ENCODE data around the gene PITPNC1. TPM values are rescaled to one million over a fixed set of nuclear protein-coding genes. Genes with fewer than 3 reads are reported as not detected.

Gene PITPNC1
- total RNA-seq, 1 experiment from 2014 or later, result 35.5 TPM

- DNase-seq (ENCODE audit: low spot score), result no peak
- Histone ChIP-seq H3K27me3 (replicated peaks; ENCODE audit: insufficient read depth, low read depth, low read length, poor library complexity) (no peaks in the 10 kb centered on the region), H3K27ac (ENCODE audit: low read depth, low read length, poor library complexity, severe bottlenecking) (no peak overlapping the region), H3K4me3 (ENCODE audit: low read depth, low read length, poor library complexity, severe bottlenecking) (no peak overlapping the region), H3K4me1 (ENCODE audit: insufficient read depth, low read length, poor library complexity, severe bottlenecking) (no peaks in the 10 kb centered on the region), H3K9me3 (ENCODE audit: low read depth, low read length, poor library complexity, severe bottlenecking) (no peaks in the 10 kb centered on the region), H3K36me3 (ENCODE audit: insufficient read depth, low read length, poor library complexity, severe bottlenecking) (no peaks in the 10 kb centered on the region)
- CTCF ChIA-PET, result no interaction called here
- TF ChIP-seq CTCF (conservative IDR thresholded peaks at IDR 0.05; ENCODE audit: low read depth, low read length), result no peak
- intact Hi-C loops (cut with micrococcal nuclease; ENCODE audit: unreplicated experiment), result no loop called here
- no TSS peak for BruUV-seq (replicated peaks)
- POLR2A ChIA-PET (ENCODE audit: low non-redundant PET), result no interaction called here
Measured at GRCh38 chr17:67523101-67523500, 146.0 kb downstream of the PITPNC1 start.

GRCh38 chr17:67525239-67526135, 148.4 kb downstream of the PITPNC1 start:
- H3K4me3 ChIP-seq (ENCODE audit: low read depth, low read length, poor library complexity, severe bottlenecking), result no peak overlapping the region
- TF ChIP-seq EZH2 (IDR thresholded peaks at IDR 0.05; ENCODE audit: borderline replicate concordance, low read depth, low read length, poor library complexity, severe bottlenecking), result no peak
- TF ChIP-seq CTCF (conservative IDR thresholded peaks at IDR 0.05; ENCODE audit: low read depth, low read length), result no peak
- H3K36me3 ChIP-seq (ENCODE audit: insufficient read depth, low read length, poor library complexity, severe bottlenecking), result no peaks in the 10 kb centered on the region
- POLR2A ChIA-PET (ENCODE audit: low non-redundant PET), result no interaction called here
- H3K4me1 ChIP-seq (ENCODE audit: insufficient read depth, low read length, poor library complexity, severe bottlenecking), result no peaks in the 10 kb centered on the region
- DNase-seq (ENCODE audit: low spot score), result no peak
- CTCF ChIA-PET, result no interaction called here
- H3K27me3 ChIP-seq (replicated peaks; ENCODE audit: insufficient read depth, low read depth, low read length, poor library complexity), result no peaks in the 10 kb centered on the region
- H3K27ac ChIP-seq (ENCODE audit: low read depth, low read length, poor library complexity, severe bottlenecking), result no peak overlapping the region
- no peaks in the 10 kb centered on the region for H3K9me3 ChIP-seq (ENCODE audit: low read depth, low read length, poor library complexity, severe bottlenecking)
- intact Hi-C loops (cut with micrococcal nuclease; ENCODE audit: unreplicated experiment), result no loop called here
- no TSS peak for BruUV-seq (replicated peaks)

- no peak overlapping the region for H3K27ac ChIP-seq (ENCODE audit: low read depth, low read length, poor library complexity, severe bottlenecking)
- H3K27me3 ChIP-seq (replicated peaks; ENCODE audit: insufficient read depth, low read depth, low read length, poor library complexity), result no peaks in the 10 kb centered on the region
- H3K4me1 ChIP-seq (ENCODE audit: insufficient read depth, low read length, poor library complexity, severe bottlenecking), result no peaks in the 10 kb centered on the region
- no peak overlapping the region for H3K4me3 ChIP-seq (ENCODE audit: low read depth, low read length, poor library complexity, severe bottlenecking)
- intact Hi-C loops (cut with micrococcal nuclease; ENCODE audit: unreplicated experiment), result no loop called here
- TF ChIP-seq CTCF (conservative IDR thresholded peaks at IDR 0.05; ENCODE audit: low read depth, low read length) (no peak), EZH2 (IDR thresholded peaks at IDR 0.05; ENCODE audit: borderline replicate concordance, low read depth, low read length, poor library complexity, severe bottlenecking) (no peak)
- no peaks in the 10 kb centered on the region for H3K36me3 ChIP-seq (ENCODE audit: insufficient read depth, low read length, poor library complexity, severe bottlenecking)
- DNase-seq (ENCODE audit: low spot score), result no peak
- no TSS peak for BruUV-seq (replicated peaks)
- POLR2A ChIA-PET (ENCODE audit: low non-redundant PET), result no interaction called here
- H3K9me3 ChIP-seq (ENCODE audit: low read depth, low read length, poor library complexity, severe bottlenecking), result no peaks in the 10 kb centered on the region
- CTCF ChIA-PET, result no interaction called here
Measured at GRCh38 chr17:67526700-67527099, 149.6 kb downstream of the PITPNC1 start.

Data from A673 (cell line).